Activated CD4-positive, alpha-beta memory T cell treated with anti-CD3 and anti-CD28 coated beads for 36 hours (primary cell): ENCODE measurements around the gene UBE2I. TPM values are rescaled to one million over a fixed set of nuclear protein-coding genes. Genes with fewer than 3 reads are reported as not detected.

Experiments used
- CTCF ChIA-PET: fragments of 350-600 bp; sonication (Branson Sonifier 250); formaldehyde crosslinking; loops from one replicate; lab custom pipeline; 2021; ENCODE audit warnings: antibody characterized with exemption, inconsistent platforms; lab: Charles Lee
- POLR2A ChIA-PET: fragments of 350-600 bp; sonication (Branson Sonifier 250); formaldehyde crosslinking; loops from one replicate; lab custom pipeline; 2021; ENCODE audit warnings: antibody characterized with exemption; lab: Charles Lee
- DNase-seq: peaks from one replicate; pipeline ENCODE4 v3.0.0-alpha.2; 2020
- H3K27ac Mint-ChIP-seq: one replicate; pipeline ENCODE4 v1.8.0; 2021; ENCODE audit warnings: mixed read lengths
- H3K27me3 Mint-ChIP-seq: one replicate; pipeline ENCODE4 v1.8.0; 2021; ENCODE audit warnings: mixed read lengths
- H3K36me3 Mint-ChIP-seq: one replicate; pipeline ENCODE4 v1.8.0; 2021; ENCODE audit warnings: mixed read lengths
- H3K4me1 Mint-ChIP-seq: one replicate; pipeline ENCODE4 v1.8.0; 2021; ENCODE audit warnings: low read depth, mixed read lengths
- H3K4me3 Mint-ChIP-seq: one replicate; pipeline ENCODE4 v1.8.0; 2021; ENCODE audit warnings: mild to moderate bottlenecking, mixed read lengths
- H3K9me3 Mint-ChIP-seq: one replicate; pipeline ENCODE4 v1.8.0; 2021; ENCODE audit warnings: mixed read lengths
- intact Hi-C: fragments of 100-400 bp; cut with micrococcal nuclease; formaldehyde crosslinking; loops from one replicate; pipeline ENCODE4 v1.15.1; 2023
- total RNA-seq, 2 experiments: library from RNA; stranded (reverse); gene quantifications; one replicate each; pipeline ENCODE4 v1.2.3, GENCODE V29; 2021

Gene UBE2I
- total RNA-seq, 2 experiments from 2014 or later: 248 to 249 TPM

DNA sequence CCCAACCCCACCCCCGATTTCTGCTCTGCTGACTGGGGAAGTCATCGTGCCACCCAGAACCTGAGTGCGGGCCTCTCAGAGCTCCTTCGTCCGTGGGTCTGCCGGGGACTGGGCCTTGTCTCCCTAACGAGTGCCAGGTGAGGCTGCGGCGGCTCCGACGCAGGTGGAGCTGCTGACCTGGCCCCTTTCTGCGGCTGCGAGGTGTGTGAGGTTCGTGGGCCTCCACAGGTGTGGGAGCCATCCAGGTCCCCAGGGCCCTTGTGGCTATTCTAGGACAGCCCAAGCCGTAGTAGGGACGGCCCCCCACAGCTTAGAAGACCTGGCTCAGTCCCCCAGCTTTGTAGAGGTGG lies 3.0 kb downstream of the UBE2I start:
- no peak for DNase-seq
- Mint-ChIP-seq H3K4me1 (peaks cover 27% of the 10 kb centered on the region), H3K36me3 (peaks cover 44% of the 10 kb centered on the region), H3K4me3 (peak overlapping the region; percentile 12), H3K9me3 (peaks cover 4% of the 10 kb centered on the region), H3K27ac (no peak overlapping the region), H3K27me3 (no peaks in the 10 kb centered on the region)
- intact Hi-C loops: no loop called here
- ChIA-PET CTCF (no interaction called here), POLR2A (no interaction called here)

DNA sequence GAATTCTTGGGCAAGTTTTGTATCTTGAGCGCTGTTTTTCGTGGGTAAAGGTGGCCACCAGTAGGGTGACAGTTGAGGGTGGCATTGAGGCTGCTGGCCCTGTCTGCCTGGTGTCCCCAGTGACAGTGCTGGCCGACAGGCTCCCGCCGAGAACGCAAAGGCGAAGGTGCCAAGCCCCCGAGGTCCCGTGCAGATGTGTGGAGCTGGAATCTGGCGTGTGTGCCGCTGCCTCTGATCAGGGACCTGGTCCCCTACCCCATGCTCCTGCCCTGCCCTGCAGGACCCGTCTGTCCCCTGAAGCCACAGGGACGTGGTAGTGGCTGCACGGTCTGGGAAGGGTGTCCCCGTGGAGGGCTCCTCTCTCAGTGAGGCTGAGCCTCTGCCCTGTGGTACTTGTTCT lies 3.5 kb downstream of the UBE2I start:
- ChIA-PET CTCF (no interaction called here), POLR2A (no interaction called here)
- Mint-ChIP-seq H3K9me3 (peaks cover 4% of the 10 kb centered on the region), H3K27me3 (no peaks in the 10 kb centered on the region), H3K36me3 (peaks cover 48% of the 10 kb centered on the region), H3K4me3 (no peak overlapping the region), H3K27ac (no peak overlapping the region), H3K4me1 (peaks cover 27% of the 10 kb centered on the region)
- intact Hi-C loops: no loop called here
- no peak for DNase-seq

DNA sequence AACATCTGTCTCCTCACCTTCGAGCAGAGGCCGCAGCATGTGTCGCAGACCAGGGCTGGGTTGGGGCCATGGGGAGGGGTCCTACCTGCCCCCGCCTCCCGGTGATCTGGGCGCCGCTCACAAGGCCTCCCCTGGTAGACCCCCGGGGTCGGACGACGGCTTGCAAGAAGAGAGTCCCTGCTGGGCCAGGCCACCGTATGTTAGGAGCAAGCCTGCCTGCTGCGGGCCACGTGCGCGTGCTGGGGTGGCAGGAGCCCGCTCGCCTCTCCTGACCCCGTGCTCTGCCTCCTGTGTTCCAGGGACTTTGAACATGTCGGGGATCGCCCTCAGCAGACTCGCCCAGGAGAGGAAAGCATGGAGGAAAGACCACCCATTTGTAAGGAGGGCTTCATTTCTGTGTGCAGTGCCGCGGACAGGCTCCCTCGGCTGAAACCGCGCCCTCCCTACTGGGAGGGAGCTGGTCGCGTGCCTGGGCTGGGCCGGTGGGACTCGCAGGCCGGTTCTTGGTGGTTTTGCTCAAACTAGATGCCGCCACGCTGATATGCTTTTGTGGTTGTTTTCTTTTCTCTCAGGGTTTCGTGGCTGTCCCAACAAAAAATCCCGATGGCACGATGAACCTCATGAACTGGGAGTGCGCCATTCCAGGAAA lies 4.4 kb downstream of the UBE2I start:
- peaks cover 58% of the 10 kb centered on the region for H3K36me3 Mint-ChIP-seq

DNA sequence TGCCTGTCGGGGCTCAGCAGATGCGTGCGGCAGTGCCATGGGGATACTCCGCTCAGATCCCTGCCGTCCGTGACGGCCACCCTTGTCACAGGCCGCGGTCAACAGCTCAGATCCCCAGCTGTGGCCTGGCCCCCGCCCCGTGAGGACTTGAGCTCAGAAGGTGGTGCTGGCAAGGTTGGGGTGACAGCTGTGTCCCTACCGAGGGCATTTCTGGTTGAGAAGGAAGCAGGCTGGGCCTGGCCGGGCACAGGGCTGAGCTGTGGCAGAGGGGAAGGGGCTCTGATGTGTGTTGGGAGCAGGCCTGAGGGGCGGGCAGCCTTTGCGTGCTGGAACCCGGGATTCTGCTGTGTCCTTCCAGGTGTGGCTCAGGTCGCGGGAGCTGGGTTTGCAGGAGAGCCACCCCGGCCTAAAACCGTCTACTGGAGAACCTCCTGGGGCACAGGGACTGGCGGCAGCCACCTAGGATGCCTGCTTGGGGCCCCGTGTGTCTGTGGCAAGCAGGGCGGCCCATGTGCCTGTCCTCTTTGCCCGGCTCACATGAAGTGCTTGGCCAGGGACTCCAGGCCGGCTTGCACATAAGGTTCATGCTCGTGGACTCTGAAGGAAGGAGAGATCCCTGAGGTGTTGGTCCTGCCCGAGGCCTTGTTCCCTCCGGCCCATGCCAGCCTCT lies 5.1 kb downstream of the UBE2I start:
- H3K36me3 Mint-ChIP-seq: peaks cover 63% of the 10 kb centered on the region
- DNase-seq: no peak
- no peak overlapping the region for H3K27ac Mint-ChIP-seq
- H3K4me3 Mint-ChIP-seq: no peak overlapping the region
- no peaks in the 10 kb centered on the region for H3K27me3 Mint-ChIP-seq
- H3K4me1 Mint-ChIP-seq: peaks cover 25% of the 10 kb centered on the region
- ChIA-PET CTCF (interaction anchor here (2.4 kb wide), 1 partner anchor 14 kb away, joined by 5 read pairs; no protein-coding TSS in a partner anchor), POLR2A (no interaction called here)
- intact Hi-C loops: no loop called here
- H3K9me3 Mint-ChIP-seq: no peaks in the 10 kb centered on the region

More for the DNA sequence above, 4.4 kb downstream of the UBE2I start:
- intact Hi-C loops: no loop called here
- Mint-ChIP-seq H3K9me3 (no peaks in the 10 kb centered on the region), H3K4me1 (peaks cover 25% of the 10 kb centered on the region), H3K4me3 (no peak overlapping the region), H3K27ac (no peak overlapping the region), H3K27me3 (no peaks in the 10 kb centered on the region)
- POLR2A ChIA-PET: no interaction called here
- DNase-seq: no peak
- CTCF ChIA-PET: interaction anchor here (2.4 kb wide), 1 partner anchor 13 kb away, joined by 5 read pairs; no protein-coding TSS in a partner anchor

DNA sequence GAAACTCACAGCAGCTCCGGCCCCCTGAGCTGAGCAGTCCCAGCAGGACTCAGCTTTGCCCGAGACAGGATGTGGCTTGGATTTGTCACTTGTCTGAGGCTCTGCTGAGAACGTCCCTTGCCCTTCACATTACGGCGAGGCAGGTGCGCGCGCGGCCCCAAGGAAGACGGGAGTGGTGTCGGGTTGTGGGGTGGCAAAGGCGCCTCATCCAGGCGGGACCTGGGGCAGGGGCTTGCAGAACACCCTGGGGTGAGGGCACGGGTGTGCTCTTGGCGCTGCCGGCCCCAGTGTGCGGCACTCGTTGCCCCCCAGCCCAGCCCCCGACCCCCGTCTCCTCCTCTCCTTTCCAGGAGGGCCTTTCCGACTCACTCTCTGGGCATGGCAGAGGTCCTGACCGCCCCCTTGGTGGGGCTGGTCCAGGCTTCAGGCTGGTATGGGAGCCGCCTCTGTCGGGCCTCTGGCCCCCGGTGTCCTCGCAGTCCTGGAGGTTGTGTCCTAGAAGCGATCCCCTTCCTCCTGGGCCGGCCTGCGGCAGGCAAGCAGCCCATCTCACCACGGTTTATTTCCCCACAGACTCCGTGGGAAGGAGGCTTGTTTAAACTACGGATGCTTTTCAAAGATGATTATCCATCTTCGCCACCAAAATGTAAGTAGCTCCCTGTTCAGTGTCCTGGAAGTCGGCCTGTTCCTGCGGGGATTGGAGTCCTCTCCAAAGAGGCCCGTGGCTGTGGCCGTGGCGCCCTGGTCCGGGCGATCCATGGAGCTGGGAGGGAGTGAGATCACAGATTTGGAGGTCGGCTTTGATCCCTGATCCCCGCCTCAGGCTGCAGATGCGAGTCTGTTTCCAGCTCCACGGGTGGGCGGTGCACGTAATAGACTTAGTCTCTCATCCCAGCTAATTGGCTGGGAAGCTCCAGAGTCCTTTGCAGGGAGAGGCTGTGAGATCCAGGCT lies 5.9 kb downstream of the UBE2I start:
- DNase-seq: no peak
- Mint-ChIP-seq H3K4me1 (peaks cover 22% of the 10 kb centered on the region), H3K36me3 (peaks cover 67% of the 10 kb centered on the region), H3K9me3 (no peaks in the 10 kb centered on the region), H3K4me3 (no peak overlapping the region), H3K27me3 (no peaks in the 10 kb centered on the region), H3K27ac (no peak overlapping the region)
- ChIA-PET POLR2A (no interaction called here), CTCF (interaction anchor here (2.4 kb wide), 1 partner anchor 14 kb away, joined by 5 read pairs; no protein-coding TSS in a partner anchor)
- intact Hi-C loops: no loop called here

DNA sequence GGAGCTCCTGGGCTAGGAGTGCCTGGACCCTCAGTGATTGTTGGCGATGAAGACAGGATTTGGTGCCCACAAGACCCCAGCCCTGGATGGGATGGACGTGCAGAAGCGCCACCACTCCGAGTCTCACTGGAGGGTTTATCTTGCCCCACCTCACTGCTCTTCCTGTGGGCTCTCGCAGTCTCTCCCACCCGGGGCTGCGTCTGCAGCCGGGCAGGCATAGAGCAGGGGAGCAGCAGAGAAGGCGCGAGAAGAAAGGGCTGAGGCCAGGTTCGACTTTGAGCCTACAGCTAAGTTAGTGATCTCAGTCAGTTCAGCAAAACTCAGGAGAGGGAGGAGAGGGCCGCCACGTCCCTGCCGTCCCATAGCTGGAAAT lies 6.6 kb downstream of the UBE2I start:
- Mint-ChIP-seq H3K27me3 (no peaks in the 10 kb centered on the region), H3K9me3 (no peaks in the 10 kb centered on the region), H3K27ac (no peak overlapping the region), H3K36me3 (peaks cover 63% of the 10 kb centered on the region), H3K4me1 (peaks cover 17% of the 10 kb centered on the region), H3K4me3 (no peak overlapping the region)
- intact Hi-C loops: no loop called here
- CTCF ChIA-PET: interaction anchor here (0.8 to 2.4 kb wide), 2 partner anchors 15 to 48 kb away, joined by 3 to 5 read pairs; no protein-coding TSS in a partner anchor
- POLR2A ChIA-PET: no interaction called here
- no peak for DNase-seq

DNA sequence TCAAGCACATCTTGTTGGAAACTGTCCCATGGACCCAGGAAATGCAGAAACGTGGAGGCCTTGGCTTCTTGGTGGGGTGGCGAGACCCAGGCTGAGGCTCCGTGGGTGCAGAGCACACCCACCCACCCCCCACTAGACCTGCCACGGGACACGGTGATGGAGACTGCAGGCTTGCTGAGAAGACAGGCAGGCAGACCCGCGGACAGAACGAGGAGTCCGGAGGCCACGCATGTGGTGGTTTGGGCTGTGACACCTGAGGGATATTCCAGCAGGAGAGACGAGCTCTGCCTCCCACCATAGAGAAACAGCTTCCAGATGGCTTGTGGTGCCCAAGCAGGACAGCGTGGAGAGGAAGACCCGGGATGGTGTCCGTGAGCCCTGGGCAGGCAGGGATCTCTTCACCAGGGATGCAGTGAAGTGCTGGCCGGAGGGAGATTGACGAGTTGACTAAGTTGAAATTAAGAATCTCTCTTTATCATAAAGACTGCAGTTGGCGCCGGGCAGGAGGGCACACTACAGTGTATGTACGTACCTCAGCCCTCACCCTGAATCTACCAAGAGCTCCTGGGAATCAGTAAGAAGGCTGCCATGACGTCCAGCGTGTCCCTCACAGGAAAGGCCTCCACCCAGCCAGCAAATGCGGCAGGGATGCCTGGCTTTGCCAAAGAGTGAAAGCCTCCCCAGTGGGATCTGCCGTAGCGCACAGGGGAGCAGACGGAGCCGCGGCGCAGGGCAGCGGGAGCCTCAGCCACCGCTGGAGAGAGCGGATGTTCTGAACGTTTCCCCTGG lies 8.2 kb downstream of the UBE2I start:
- intact Hi-C loops: no loop called here
- ChIA-PET POLR2A (interaction anchor here (1.3 kb wide), 1 partner anchor 9 kb away, joined by 3 read pairs; the partner anchor contains the start of gene UBE2I), CTCF (interaction anchor here (1.2 kb wide), 1 partner anchor 45 kb away, joined by 3 read pairs; no protein-coding TSS in a partner anchor)
- Mint-ChIP-seq H3K27me3 (no peaks in the 10 kb centered on the region), H3K9me3 (no peaks in the 10 kb centered on the region), H3K36me3 (peaks cover 61% of the 10 kb centered on the region), H3K27ac (no peak overlapping the region), H3K4me1 (peaks cover 6% of the 10 kb centered on the region), H3K4me3 (peak overlapping the region; percentile 8)
- no peak for DNase-seq

DNA sequence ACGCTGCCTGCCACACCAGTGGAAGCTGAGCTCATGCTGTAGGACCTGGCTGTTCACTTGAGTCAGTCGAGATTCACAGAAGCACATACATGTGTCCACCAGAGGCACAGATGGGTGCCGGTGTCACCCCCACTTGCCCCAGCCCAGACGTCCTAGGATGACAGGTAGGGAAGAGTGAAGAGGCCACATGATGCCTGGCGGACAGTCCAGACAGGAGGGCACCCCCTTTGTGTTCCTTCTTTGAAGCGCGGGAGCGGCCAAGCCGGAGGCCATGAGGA lies 8.8 kb downstream of the UBE2I start:
- POLR2A ChIA-PET: interaction anchor here (1.3 kb wide), 1 partner anchor 9 kb away, joined by 3 read pairs; the partner anchor contains the start of gene UBE2I
- Mint-ChIP-seq H3K27ac (no peak overlapping the region), H3K9me3 (no peaks in the 10 kb centered on the region), H3K36me3 (peaks cover 57% of the 10 kb centered on the region), H3K27me3 (no peaks in the 10 kb centered on the region), H3K4me3 (no peak overlapping the region), H3K4me1 (peaks cover under 1% of the 10 kb centered on the region)
- no peak for DNase-seq
- intact Hi-C loops: no loop called here
- CTCF ChIA-PET: interaction anchor here (1.2 kb wide), 1 partner anchor 45 kb away, joined by 3 read pairs; no protein-coding TSS in a partner anchor

DNA sequence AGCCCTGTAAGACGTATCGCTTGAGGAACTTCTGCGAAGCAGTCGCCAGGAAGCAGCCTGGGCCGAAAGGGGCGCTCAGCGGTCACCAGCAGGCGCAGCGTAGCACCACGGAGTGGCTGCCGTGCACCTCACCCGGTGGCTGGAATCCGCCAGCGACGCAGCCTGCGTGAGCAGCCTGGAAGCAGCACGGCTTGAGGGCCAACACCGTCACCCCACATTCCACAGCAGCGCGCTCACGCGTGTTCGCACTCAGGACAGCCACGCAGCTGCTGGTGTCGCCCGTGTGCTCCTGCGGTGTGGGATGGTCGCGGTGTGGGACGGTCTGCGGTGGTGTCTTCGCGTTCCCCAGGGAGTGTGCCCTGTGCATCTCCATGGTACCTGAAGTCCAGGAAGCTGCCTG lies 9.6 kb downstream of the UBE2I start:
- H3K36me3 Mint-ChIP-seq: peaks cover 62% of the 10 kb centered on the region
- H3K4me1 Mint-ChIP-seq: no peaks in the 10 kb centered on the region
- H3K4me3 Mint-ChIP-seq: no peak overlapping the region
- ChIA-PET POLR2A (interaction anchor here (1.3 kb wide), 1 partner anchor 10 kb away, joined by 3 read pairs; the partner anchor contains the start of gene UBE2I), CTCF (no interaction called here)
- no peaks in the 10 kb centered on the region for H3K27me3 Mint-ChIP-seq
- no peak for DNase-seq
- H3K9me3 Mint-ChIP-seq: no peaks in the 10 kb centered on the region
- H3K27ac Mint-ChIP-seq: no peak overlapping the region
- intact Hi-C loops: no loop called here

DNA sequence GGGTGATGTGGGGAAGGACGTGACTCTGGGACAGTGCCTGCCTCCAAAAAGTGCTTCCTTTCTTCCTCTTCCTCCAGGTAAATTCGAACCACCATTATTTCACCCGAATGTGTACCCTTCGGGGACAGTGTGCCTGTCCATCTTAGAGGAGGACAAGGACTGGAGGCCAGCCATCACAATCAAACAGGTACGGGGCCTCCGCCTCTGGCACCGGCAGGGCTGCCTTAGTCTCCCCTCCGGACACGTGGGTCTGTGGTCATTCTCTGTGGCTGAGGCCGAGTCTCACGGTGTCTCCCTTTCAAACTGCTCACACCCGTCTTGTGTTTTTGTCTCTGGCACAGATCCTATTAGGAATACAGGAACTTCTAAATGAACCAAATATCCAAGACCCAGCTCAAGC lies 10.7 kb downstream of the UBE2I start:
- DNase-seq: no peak
- H3K9me3 Mint-ChIP-seq: no peaks in the 10 kb centered on the region
- H3K27ac Mint-ChIP-seq: no peak overlapping the region
- H3K27me3 Mint-ChIP-seq: no peaks in the 10 kb centered on the region
- H3K4me1 Mint-ChIP-seq: no peaks in the 10 kb centered on the region
- no peak overlapping the region for H3K4me3 Mint-ChIP-seq
- intact Hi-C loops: no loop called here
- ChIA-PET CTCF (no interaction called here), POLR2A (no interaction called here)
- peaks cover 63% of the 10 kb centered on the region for H3K36me3 Mint-ChIP-seq

DNA sequence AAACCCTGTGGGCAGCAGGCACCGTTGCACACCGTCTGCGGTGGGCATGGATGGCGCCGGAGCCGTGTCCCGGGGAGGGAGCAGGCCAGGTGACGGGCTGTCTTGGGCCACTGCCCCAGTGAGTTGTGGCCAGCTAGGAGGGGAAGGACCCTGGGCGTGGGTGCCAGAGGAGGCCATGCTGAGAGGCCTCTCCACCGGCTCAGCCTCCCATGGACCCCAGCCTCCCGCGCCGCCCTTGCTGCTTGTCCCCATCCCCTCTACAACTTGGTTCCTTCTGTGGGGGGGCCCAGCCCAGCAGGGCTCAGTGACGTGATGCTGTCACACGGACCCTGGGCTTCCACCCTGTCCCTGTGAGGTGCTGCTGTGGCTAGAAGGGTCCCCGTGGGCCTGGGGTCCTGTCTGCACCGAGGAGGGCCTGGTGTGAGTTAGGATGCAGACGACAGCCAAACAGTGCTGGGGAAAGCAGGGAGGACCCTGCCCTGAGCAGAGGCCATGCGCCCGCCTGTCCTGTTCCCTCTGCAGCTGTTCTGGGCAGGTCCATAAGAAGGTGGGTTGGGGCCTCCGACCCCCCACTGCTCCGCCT lies 11.3 kb downstream of the UBE2I start:
- ChIA-PET POLR2A (no interaction called here), CTCF (no interaction called here)
- Mint-ChIP-seq H3K36me3 (peaks cover 62% of the 10 kb centered on the region), H3K4me3 (no peak overlapping the region), H3K4me1 (no peaks in the 10 kb centered on the region), H3K27ac (no peak overlapping the region), H3K27me3 (no peaks in the 10 kb centered on the region), H3K9me3 (no peaks in the 10 kb centered on the region)
- no peak for DNase-seq
- intact Hi-C loops: no loop called here
